Measurements from ENCODE around the gene CDCA7. TPM values are rescaled to one million over a fixed set of nuclear protein-coding genes. Genes with fewer than 3 reads are reported as not detected.

Gene CDCA7
- polyA plus RNA-seq, 1 experiment, result 13.9 TPM

- Histone ChIP-seq H3K9me3 (ENCODE audit: control insufficient read depth, insufficient read depth, low read length) (peaks cover 12% of the 10 kb centered on the region), H3K4me3 (ENCODE audit: low read depth, low read length) (no peak overlapping the region), H3K27ac (ENCODE audit: low read depth, low read length) (no peak overlapping the region), H3K27me3 (ENCODE audit: control insufficient read depth, insufficient read depth, low read length) (peaks cover 3% of the 10 kb centered on the region)
- no peak for TF ChIP-seq CTCF (IDR thresholded peaks at IDR 0.05; ENCODE audit: low read depth, low read length)
- POLR2A ChIA-PET, result no interaction called here
- no peak for DNase-seq (ENCODE audit: low read depth, low spot score)
- CTCF ChIA-PET, result no interaction called here
Observed at GRCh38 chr2:173346035-173346434, 8.6 kb upstream of the CDCA7 start.

GRCh38 chr2:173347305-173348168 lies 7.1 kb upstream of the CDCA7 start:
- POLR2A ChIA-PET, result no interaction called here

GRCh38 chr2:173349287-173349686 lies 5.4 kb upstream of the CDCA7 start:
- H3K4me3 ChIP-seq (ENCODE audit: low read depth, low read length), result no peak overlapping the region
- TF ChIP-seq CTCF (IDR thresholded peaks at IDR 0.05; ENCODE audit: low read depth, low read length), result no peak
- H3K9me3 ChIP-seq (ENCODE audit: control insufficient read depth, insufficient read depth, low read length), result peaks cover 12% of the 10 kb centered on the region
- H3K27ac ChIP-seq (ENCODE audit: low read depth, low read length), result no peak overlapping the region
- H3K27me3 ChIP-seq (ENCODE audit: control insufficient read depth, insufficient read depth, low read length), result peaks cover 7% of the 10 kb centered on the region
- POLR2A ChIA-PET, result no interaction called here
- CTCF ChIA-PET, result interaction anchor here (1.2 kb wide), 1 partner anchor 321 kb away, joined by 3 read pairs; no protein-coding TSS in a partner anchor
- no peak for DNase-seq (ENCODE audit: low read depth, low spot score)

More at GRCh38 chr2:173347305-173348168, 7.1 kb upstream of the CDCA7 start:
- DNase-seq (ENCODE audit: low read depth, low spot score), result no peak
- Histone ChIP-seq H3K4me3 (ENCODE audit: low read depth, low read length) (no peak overlapping the region), H3K9me3 (ENCODE audit: control insufficient read depth, insufficient read depth, low read length) (peaks cover 12% of the 10 kb centered on the region), H3K27me3 (ENCODE audit: control insufficient read depth, insufficient read depth, low read length) (peaks cover 3% of the 10 kb centered on the region), H3K27ac (ENCODE audit: low read depth, low read length) (no peak overlapping the region)
- CTCF ChIA-PET, result no interaction called here
- no peak for TF ChIP-seq CTCF (IDR thresholded peaks at IDR 0.05; ENCODE audit: low read depth, low read length)

- Histone ChIP-seq H3K27ac (ENCODE audit: low read depth, low read length) (no peak overlapping the region), H3K4me3 (ENCODE audit: low read depth, low read length) (no peak overlapping the region), H3K9me3 (ENCODE audit: control insufficient read depth, insufficient read depth, low read length) (peaks cover 12% of the 10 kb centered on the region), H3K27me3 (ENCODE audit: control insufficient read depth, insufficient read depth, low read length) (peaks cover 7% of the 10 kb centered on the region)
- CTCF ChIA-PET, result no interaction called here
- POLR2A ChIA-PET, result no interaction called here
- no peak for DNase-seq (ENCODE audit: low read depth, low spot score)
- TF ChIP-seq CTCF (IDR thresholded peaks at IDR 0.05; ENCODE audit: low read depth, low read length), result no peak
Observed at GRCh38 chr2:173350383-173350782, 4.3 kb upstream of the CDCA7 start.

DNA sequence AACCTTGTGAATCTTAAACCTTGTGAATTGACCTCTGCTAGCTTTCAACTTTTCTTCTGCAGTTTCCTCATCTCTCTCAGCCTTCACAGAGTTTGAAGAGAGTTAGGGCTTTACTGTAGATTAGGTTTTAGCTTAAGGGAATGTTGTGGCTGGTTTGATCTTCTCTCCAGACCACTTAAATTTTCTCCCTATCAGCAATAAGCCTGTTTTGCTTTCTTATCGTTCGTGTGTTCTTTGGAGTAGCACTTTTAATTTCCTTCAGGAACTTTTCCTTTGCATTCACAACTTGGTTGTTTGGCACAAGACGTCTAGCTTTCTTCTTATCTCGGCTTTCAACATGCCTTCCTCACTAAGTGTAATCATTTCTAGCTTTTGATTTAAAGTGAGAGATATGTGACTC lies 2.8 kb upstream of the CDCA7 start:
- H3K9me3 ChIP-seq (ENCODE audit: control insufficient read depth, insufficient read depth, low read length), result no peaks in the 10 kb centered on the region
- ChIA-PET CTCF (no interaction called here), POLR2A (no interaction called here)
- no peak overlapping the region for H3K4me3 ChIP-seq (ENCODE audit: low read depth, low read length)
- no peak for TF ChIP-seq CTCF (IDR thresholded peaks at IDR 0.05; ENCODE audit: low read depth, low read length)
- peaks cover 7% of the 10 kb centered on the region for H3K27me3 ChIP-seq (ENCODE audit: control insufficient read depth, insufficient read depth, low read length)
- H3K27ac ChIP-seq (ENCODE audit: low read depth, low read length), result no peak overlapping the region
- DNase-seq (ENCODE audit: low read depth, low spot score), result no peak
